Measurements from ENCODE around the gene LHB. TPM values are rescaled to one million over a fixed set of nuclear protein-coding genes. Genes with fewer than 3 reads are reported as not detected.
A peak's percentile ranks its signal among the peaks of the same experiment; 100 is the strongest.

The LHB gene
- not detected in 2 replicates for total RNA-seq (ENCODE audit: low replicate concordance)

GRCh38 chr19:49017041-49017665, at the start of gene LHB:
Gene LHB, minus strand, starts transcription at chr19:49017091. Its CDS starts 10 bp downstream, at chr19:49017081.
- H3K4me3 ChIP-seq (ENCODE audit: low read depth, low read length), result peak within 1 kb of the TSS; percentile 46
- DNase-seq (ENCODE audit: low read depth), result no peak
- TF ChIP-seq CTCF (IDR thresholded peaks at IDR 0.05; ENCODE audit: insufficient read depth, low read length), result no peak

- H3K4me3 ChIP-seq (ENCODE audit: low read depth, low read length), result no peak overlapping the region
- DNase-seq (ENCODE audit: low read depth), result no peak
- TF ChIP-seq CTCF (IDR thresholded peaks at IDR 0.05; ENCODE audit: insufficient read depth, low read length), result no peak
Measured at GRCh38 chr19:49065905-49066512, 49.1 kb upstream of the LHB start.

- no peak for TF ChIP-seq CTCF (IDR thresholded peaks at IDR 0.05; ENCODE audit: insufficient read depth, low read length)
- H3K4me3 ChIP-seq (ENCODE audit: low read depth, low read length), result peak within 1 kb of the TSS; percentile 48
- no peak for DNase-seq (ENCODE audit: low read depth)
Measured at GRCh38 chr19:49064768-49065611, 48.1 kb upstream of the LHB start, which contains the start of gene NTF4. Gene NTF4, minus strand, starts transcription at chr19:49064818. Its CDS starts 2,821 bp downstream, at chr19:49061997.

GRCh38 chr19:49064029-49064629, 47.2 kb upstream of the LHB start:
- TF ChIP-seq CTCF (IDR thresholded peaks at IDR 0.05; ENCODE audit: insufficient read depth, low read length), result no peak
- DNase-seq (ENCODE audit: low read depth), result no peak
- no peak overlapping the region for H3K4me3 ChIP-seq (ENCODE audit: low read depth, low read length)

GRCh38 chr19:49061445-49061844, 44.6 kb upstream of the LHB start:
- no peak for DNase-seq (ENCODE audit: low read depth)
- H3K4me3 ChIP-seq (ENCODE audit: low read depth, low read length), result no peak overlapping the region
- TF ChIP-seq CTCF (IDR thresholded peaks at IDR 0.05; ENCODE audit: insufficient read depth, low read length), result no peak

GRCh38 chr19:49061000-49061399, 44.1 kb upstream of the LHB start:
- DNase-seq (ENCODE audit: low read depth), result no peak
- no peak for TF ChIP-seq CTCF (IDR thresholded peaks at IDR 0.05; ENCODE audit: insufficient read depth, low read length)

More at GRCh38 chr19:49061000-49061399, 44.1 kb upstream of the LHB start:
- H3K4me3 ChIP-seq (ENCODE audit: low read depth, low read length), result no peak overlapping the region
